Measurements from ENCODE around the gene MED10. TPM values are rescaled to one million over a fixed set of nuclear protein-coding genes. Genes with fewer than 3 reads are reported as not detected.

MED10 gene
- total and polyA plus RNA-seq, 9 of the 15 experiments (the other 6 are each of a cell fraction or from before 2014, with no cell fraction given): 23.8 to 83.4 (median 58.8) TPM

- TF ChIP-seq, protein P1, sequence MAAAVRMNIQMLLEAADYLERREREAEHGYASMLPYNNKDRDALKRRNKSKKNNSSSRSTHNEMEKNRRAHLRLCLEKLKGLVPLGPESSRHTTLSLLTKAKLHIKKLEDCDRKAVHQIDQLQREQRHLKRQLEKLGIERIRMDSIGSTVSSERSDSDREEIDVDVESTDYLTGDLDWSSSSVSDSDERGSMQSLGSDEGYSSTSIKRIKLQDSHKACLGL (CRISPR knock-in tag; IDR thresholded peaks at IDR 0.05; ENCODE audit: borderline replicate concordance, poor library complexity, severe bottlenecking): no peak
- TF ChIP-seq PYGO2 (tag; IDR thresholded peaks at IDR 0.05) (no peak), HNRNPH1 (optimal IDR thresholded peaks at IDR 0.05; ENCODE audit: low read depth, low read length) (no peak), HDAC8 (tag; IDR thresholded peaks at IDR 0.05) (no peak), SRF (CRISPR knock-in tag; IDR thresholded peaks at IDR 0.05) (0 out of 4 replicates have a peak, but pooled peaks of 1 of the 2 experiments have one; percentile 36), MBD2 (IDR thresholded peaks at IDR 0.05; ENCODE audit: borderline replicate concordance, low read depth) (no peak), ZNF280B (CRISPR knock-in tag; IDR thresholded peaks at IDR 0.05) (no peak), ZNF134 (CRISPR knock-in tag; conservative IDR thresholded peaks at IDR 0.05) (peak; percentile 26; the same call in 1 of the 2 replicates), CBX1 (IDR thresholded peaks at IDR 0.05; ENCODE audit: low read depth) (no peak), RBFOX2 (IDR thresholded peaks at IDR 0.05; ENCODE audit: low read depth, low read length) (no peak), YBX1 (IDR thresholded peaks at IDR 0.05) (no peak), TBP (optimal IDR thresholded peaks at IDR 0.05; ENCODE audit: low read depth, low read length) (no peak), NRF1 (conservative IDR thresholded peaks at IDR 0.05 in 1 of 2, IDR thresholded peaks at IDR 0.05 in 1 of 2) (no peak), FOXJ2 (tag; IDR thresholded peaks at IDR 0.05) (no peak), HNRNPL (IDR thresholded peaks at IDR 0.05; ENCODE audit: low read depth, low read length) (no peak), NR4A1 (CRISPR knock-in tag; IDR thresholded peaks at IDR 0.05) (no peak), NR4A1 (tag; IDR thresholded peaks at IDR 0.05) (0 out of 2 replicates have a peak, but pooled peaks have one; percentile 46), RFX7 (CRISPR knock-in tag; IDR thresholded peaks at IDR 0.05) (no peak), SRSF9 (IDR thresholded peaks at IDR 0.05; ENCODE audit: borderline replicate concordance, low read depth, low read length) (no peak)
- TF ChIP-seq, protein P2, sequence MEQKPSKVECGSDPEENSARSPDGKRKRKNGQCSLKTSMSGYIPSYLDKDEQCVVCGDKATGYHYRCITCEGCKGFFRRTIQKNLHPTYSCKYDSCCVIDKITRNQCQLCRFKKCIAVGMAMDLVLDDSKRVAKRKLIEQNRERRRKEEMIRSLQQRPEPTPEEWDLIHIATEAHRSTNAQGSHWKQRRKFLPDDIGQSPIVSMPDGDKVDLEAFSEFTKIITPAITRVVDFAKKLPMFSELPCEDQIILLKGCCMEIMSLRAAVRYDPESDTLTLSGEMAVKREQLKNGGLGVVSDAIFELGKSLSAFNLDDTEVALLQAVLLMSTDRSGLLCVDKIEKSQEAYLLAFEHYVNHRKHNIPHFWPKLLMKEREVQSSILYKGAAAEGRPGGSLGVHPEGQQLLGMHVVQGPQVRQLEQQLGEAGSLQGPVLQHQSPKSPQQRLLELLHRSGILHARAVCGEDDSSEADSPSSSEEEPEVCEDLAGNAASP (IDR thresholded peaks at IDR 0.05): no peak
- TF ChIP-seq, protein P3, sequence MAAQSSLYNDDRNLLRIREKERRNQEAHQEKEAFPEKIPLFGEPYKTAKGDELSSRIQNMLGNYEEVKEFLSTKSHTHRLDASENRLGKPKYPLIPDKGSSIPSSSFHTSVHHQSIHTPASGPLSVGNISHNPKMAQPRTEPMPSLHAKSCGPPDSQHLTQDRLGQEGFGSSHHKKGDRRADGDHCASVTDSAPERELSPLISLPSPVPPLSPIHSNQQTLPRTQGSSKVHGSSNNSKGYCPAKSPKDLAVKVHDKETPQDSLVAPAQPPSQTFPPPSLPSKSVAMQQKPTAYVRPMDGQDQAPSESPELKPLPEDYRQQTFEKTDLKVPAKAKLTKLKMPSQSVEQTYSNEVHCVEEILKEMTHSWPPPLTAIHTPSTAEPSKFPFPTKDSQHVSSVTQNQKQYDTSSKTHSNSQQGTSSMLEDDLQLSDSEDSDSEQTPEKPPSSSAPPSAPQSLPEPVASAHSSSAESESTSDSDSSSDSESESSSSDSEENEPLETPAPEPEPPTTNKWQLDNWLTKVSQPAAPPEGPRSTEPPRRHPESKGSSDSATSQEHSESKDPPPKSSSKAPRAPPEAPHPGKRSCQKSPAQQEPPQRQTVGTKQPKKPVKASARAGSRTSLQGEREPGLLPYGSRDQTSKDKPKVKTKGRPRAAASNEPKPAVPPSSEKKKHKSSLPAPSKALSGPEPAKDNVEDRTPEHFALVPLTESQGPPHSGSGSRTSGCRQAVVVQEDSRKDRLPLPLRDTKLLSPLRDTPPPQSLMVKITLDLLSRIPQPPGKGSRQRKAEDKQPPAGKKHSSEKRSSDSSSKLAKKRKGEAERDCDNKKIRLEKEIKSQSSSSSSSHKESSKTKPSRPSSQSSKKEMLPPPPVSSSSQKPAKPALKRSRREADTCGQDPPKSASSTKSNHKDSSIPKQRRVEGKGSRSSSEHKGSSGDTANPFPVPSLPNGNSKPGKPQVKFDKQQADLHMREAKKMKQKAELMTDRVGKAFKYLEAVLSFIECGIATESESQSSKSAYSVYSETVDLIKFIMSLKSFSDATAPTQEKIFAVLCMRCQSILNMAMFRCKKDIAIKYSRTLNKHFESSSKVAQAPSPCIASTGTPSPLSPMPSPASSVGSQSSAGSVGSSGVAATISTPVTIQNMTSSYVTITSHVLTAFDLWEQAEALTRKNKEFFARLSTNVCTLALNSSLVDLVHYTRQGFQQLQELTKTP (IDR thresholded peaks at IDR 0.05; ENCODE audit: low read depth in 1 of 2, partially characterized antibody in 2 of 2): peak in 1 of 2 experiments; percentile 66
Observed at GRCh38 chr5:6408627-6409446, 30.5 kb upstream of the MED10 start (continued).

All from K562 (cell line).